Testis (tissue), 5 donors: ENCODE data around the gene PSMB10. TPM values are rescaled to one million over a fixed set of nuclear protein-coding genes. Genes with fewer than 3 reads are reported as not detected.
A peak's percentile ranks its signal among the peaks of the same experiment; 100 is the strongest.

Experiments used
- DNase-seq: peaks from one replicate; pipeline ENCODE4 v3.0.0-alpha.2; 2019
- H3K27ac ChIP-seq, 2 donors: fragments of 200-600 bp; sonication (generic); one replicate each; pipeline ENCODE4 v1.5.1; 2019
- H3K27me3 ChIP-seq: fragments of 200-600 bp; sonication (generic); one replicate; pipeline ENCODE4 v1.5.1; 2019
- H3K36me3 ChIP-seq: fragments of 200-600 bp; sonication (generic); one replicate; pipeline ENCODE4 v1.5.1; 2017; ENCODE audit warnings: low read depth; ENCODE audit errors: missing control alignments
- H3K4me1 ChIP-seq: fragments of 200-600 bp; sonication (generic); one replicate; pipeline ENCODE4 v1.5.1; 2019
- H3K4me3 ChIP-seq, 2 donors: fragments of 200-600 bp; sonication (generic); one replicate each; pipeline ENCODE4 v1.5.1; 2017 to 2019
- H3K9me3 ChIP-seq: fragments of 200-600 bp; sonication (generic); one replicate; pipeline ENCODE4 v1.5.1; 2017
- POLR2A ChIP-seq: fragments of 450-650 bp; IDR thresholded peaks from one replicate; pipeline ENCODE4 v1.6.1; 2017; ENCODE audit warnings: antibody characterized with exemption, mild to moderate bottlenecking, moderate library complexity
- WGBS, 2 donors: methylation state at CpG; one replicate each; pipeline ENCODE4 v1.1.5; 2018; 5-methylcytosine and 5-hydroxymethylcytosine counted together
- intact Hi-C: fragments of 100-400 bp; cut with DNase I; formaldehyde crosslinking; loops from one replicate; pipeline ENCODE4 v1.15.1; 2023; ENCODE audit warnings: low total_unique reads
- long read RNA-seq, 2 donors: transcript quantifications; one replicate each; lab custom pipeline, GENCODE V29; 2026
- polyA plus RNA-seq: library from polyadenylated mRNA; stranded (reverse); fragments of 350-450 nt; fragmentation: Illumina TruSeq; extraction: RNeasy Lipid Tissue Mini Kit (QIAGEN cat#74804); gene quantifications from one replicate; pipeline ENCODE4 v1.2.3, GENCODE V29; 2014; ENCODE audit warnings: low read depth, low replicate concordance; ENCODE audit not compliant: insufficient read depth
- total RNA-seq, 2 donors: library from RNA; depleted of rRNA; stranded (reverse); fragments of >200 nt; gene quantifications; one replicate each; pipeline ENCODE4 v1.2.3, GENCODE V29; 2016
- TF ChIP-seq, protein P1 (sequence below), 3 experiments: fragments of 450-650 bp in 2 of 3; fragments of 200-600 bp in 1 of 3; sonication (generic) in 1 of 3; IDR thresholded peaks; one replicate each; pipeline ENCODE4 v1.5.1; 2016 to 2019; ENCODE audit warnings: antibody characterized with exemption in 3 of 3, mild to moderate bottlenecking in 2 of 3, moderate library complexity in 1 of 3

Gene PSMB10
- total RNA-seq = 10 to 100 TPM; 13.2 to 14.2 TPM
- 49.1 TPM for polyA plus RNA-seq
- long read RNA-seq, donor 1, transcript PSMB10-201 (8 exons, 1,218 nt) = minor isoform, 6 of 15 reads
- long read RNA-seq, donor 1, transcript PSMB10-203 (4 exons, 591 nt) = major isoform, 9 of 15 reads
- long read RNA-seq, donor 1, partial matches to known transcripts = 0 of 15 reads
- long read RNA-seq, donor 1, other reads (novel, unspliced or antisense) = 0 of 15 reads
- long read RNA-seq, donor 2, transcript PSMB10-203 (4 exons, 591 nt) = major isoform, 9 of 11 reads
- long read RNA-seq, donor 2, partial matches to known transcripts = 0 of 11 reads
- long read RNA-seq, donor 2, other reads (novel, unspliced or antisense) = 0 of 11 reads

DNA sequence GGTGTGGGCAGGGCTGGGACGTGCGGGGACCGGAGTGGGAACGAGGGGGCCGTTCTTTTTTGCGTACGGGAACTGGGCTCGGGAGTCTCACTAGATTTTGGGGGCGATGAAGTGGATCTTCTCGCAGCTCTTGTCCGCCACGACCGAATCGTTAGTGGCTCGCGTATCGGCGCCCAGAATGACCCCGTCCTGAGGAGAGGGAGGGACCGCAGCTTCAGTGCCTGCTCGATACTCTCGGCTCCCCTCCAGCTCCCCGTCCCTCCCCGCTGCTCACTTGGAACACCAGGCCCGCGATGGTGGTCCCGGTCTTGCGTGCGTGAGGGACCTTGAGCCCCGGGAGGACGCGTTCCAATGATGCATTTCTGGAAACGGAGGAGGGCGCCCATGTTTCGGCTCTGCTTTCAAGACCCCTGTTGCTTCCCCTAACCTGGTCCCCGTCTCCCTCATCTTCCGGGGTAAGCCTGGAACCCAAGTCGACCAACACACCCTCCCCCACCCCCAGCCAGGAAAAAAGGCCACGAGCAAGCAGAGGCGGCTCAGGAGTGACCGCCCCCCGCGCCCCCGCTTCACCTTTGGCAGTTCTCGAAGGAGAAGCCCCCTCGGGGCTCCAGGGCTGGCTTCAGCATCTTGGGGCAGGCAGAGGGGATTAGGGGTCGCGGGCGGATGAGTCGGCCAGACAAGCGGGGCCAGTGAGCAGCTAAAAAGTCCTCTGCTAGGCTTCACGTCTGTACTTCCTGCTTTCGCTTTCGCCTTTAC, at the start of gene PSMB10:
PSMB10 (minus strand) TSS at position 727 of the 756 bp plus-strand sequence; CDS start at position 626, 101 bp downstream.
- H3K4me3 ChIP-seq = peak within 1 kb of the TSS; percentile 70 to 85
- intact Hi-C loops = no loop called here

DNA sequence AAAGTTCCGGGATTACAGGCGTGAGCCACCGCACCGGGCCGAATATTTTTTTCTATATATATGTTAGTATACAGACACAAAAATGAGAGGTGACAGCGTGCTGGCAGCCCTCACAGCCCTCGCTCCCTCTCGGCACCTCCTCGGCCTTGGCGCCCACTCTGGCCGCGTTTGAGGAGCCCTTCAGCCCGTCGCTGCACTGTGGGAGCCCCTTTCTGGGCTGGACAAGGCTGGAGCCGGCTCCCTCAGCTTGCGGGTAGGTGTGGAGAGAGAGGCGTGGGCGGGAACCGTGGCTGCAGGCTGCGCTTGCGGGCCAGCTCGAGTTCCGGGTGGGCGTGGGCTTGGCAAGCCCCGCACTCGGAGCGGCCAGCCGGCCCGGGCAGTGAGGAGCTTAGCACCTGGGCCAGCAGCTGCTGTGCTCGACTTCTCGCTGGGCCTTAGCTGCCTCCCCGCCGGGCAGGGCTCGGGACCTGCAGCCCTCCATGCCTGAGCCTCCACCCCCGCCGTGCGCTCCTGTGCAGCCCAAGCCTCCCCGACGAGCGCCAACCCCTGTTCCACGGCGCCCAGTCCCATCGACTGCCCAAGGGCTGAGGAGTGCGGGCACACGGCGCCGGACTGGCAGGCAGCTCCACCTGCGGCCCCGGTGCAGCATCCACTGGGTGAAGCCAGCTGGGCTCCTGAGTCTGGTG, 45.5 kb upstream of the PSMB10 start:
- Histone ChIP-seq H3K27ac (no peak overlapping the region), H3K27me3 (no peaks in the 10 kb centered on the region), H3K9me3 (no peaks in the 10 kb centered on the region), H3K4me1 (no peaks in the 10 kb centered on the region), H3K4me3 (peak overlapping the region; percentile 26 to 44), H3K36me3 (no peaks in the 10 kb centered on the region)
- intact Hi-C loops = no loop called here
- 71 to 72% methylated on average over 37 to 49 of the region's 49 CpGs for WGBS, 2 donors
- no peak for TF ChIP-seq POLR2A
- TF ChIP-seq, protein P1, sequence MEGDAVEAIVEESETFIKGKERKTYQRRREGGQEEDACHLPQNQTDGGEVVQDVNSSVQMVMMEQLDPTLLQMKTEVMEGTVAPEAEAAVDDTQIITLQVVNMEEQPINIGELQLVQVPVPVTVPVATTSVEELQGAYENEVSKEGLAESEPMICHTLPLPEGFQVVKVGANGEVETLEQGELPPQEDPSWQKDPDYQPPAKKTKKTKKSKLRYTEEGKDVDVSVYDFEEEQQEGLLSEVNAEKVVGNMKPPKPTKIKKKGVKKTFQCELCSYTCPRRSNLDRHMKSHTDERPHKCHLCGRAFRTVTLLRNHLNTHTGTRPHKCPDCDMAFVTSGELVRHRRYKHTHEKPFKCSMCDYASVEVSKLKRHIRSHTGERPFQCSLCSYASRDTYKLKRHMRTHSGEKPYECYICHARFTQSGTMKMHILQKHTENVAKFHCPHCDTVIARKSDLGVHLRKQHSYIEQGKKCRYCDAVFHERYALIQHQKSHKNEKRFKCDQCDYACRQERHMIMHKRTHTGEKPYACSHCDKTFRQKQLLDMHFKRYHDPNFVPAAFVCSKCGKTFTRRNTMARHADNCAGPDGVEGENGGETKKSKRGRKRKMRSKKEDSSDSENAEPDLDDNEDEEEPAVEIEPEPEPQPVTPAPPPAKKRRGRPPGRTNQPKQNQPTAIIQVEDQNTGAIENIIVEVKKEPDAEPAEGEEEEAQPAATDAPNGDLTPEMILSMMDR (IDR thresholded peaks at IDR 0.05) = no peak
- DNase-seq = no peak

More for the DNA sequence above, at the start of gene PSMB10:
- DNase-seq = peak; percentile 73
- 1% methylated on average over 31 to 54 of the region's 54 CpGs for WGBS, 2 donors
- Histone ChIP-seq H3K27ac (peak within 1 kb of the TSS; percentile 60 to 94), H3K27me3 (no peaks in the 10 kb centered on the region), H3K4me1 (peaks cover 24% of the 10 kb centered on the region), H3K36me3 (no peaks in the 10 kb centered on the region), H3K9me3 (no peaks in the 10 kb centered on the region)
- TF ChIP-seq, protein P1 (IDR thresholded peaks at IDR 0.05) = no peak
- no peak for TF ChIP-seq POLR2A

GRCh38 chr16:67979955-67980678, 43.5 kb upstream of the PSMB10 start, which contains the start of gene DPEP3:
Gene DPEP3, minus strand, starts transcription at chr16:67980499. Its CDS starts 119 bp downstream, at chr16:67980380.
- Histone ChIP-seq H3K4me1 (no peaks in the 10 kb centered on the region), H3K27ac (no peak within 1 kb of the TSS), H3K4me3 (peak within 1 kb of the TSS; percentile 37 to 43), H3K36me3 (no peaks in the 10 kb centered on the region), H3K9me3 (no peaks in the 10 kb centered on the region), H3K27me3 (no peaks in the 10 kb centered on the region)
- WGBS, 2 donors = 40 to 91% methylated on average over 11 to 61 of the region's 62 CpGs
- intact Hi-C loops = no loop called here
- peak; percentile 33 for DNase-seq
- TF ChIP-seq, protein P1 (IDR thresholded peaks at IDR 0.05) = peak in 2 of 3 experiments; percentile 28 to 36
- TF ChIP-seq POLR2A = no peak

DNA sequence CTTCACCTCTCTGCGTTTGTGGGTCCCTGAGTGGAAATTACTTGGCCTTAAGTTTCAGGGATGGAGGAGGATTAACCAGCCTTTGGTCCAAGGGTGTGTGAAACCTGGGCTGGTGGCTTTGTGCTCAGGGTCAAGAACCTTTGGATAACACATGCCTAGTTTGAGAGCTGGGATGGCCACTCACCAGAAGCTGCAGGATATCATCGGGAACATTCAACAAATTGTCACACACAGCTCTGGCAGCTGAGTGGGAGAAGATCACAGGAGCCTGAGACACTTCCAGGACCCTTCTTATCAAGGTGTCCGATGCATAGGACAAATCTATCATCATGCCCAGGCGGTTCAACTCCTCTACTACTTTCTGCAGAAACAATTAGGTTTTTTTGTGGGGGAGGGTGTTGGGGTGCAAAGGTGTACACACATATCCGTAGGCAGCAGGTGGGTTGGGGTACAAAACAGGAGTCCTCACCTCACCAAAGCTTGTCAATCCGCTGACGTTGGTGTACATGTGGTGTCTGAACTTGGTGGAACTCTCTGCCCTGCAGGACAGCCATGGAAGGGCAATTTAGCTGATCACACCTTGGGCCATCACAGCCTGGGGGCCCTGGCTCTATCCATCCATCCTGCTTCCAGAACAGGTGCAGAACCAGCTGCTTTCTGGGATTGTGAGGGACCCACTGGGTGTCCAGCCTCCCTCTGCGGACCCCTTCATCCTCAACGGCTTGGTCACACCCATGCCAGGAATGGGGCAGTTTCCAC, 41.0 kb upstream of the PSMB10 start:
- H3K36me3 ChIP-seq = no peaks in the 10 kb centered on the region
- TF ChIP-seq, protein P1 (IDR thresholded peaks at IDR 0.05) = no peak
- no peak for TF ChIP-seq POLR2A

More for the DNA sequence above, 41.0 kb upstream of the PSMB10 start:
- WGBS, 2 donors = 62 to 88% methylated on average over 5 to 9 of the region's 9 CpGs
- Histone ChIP-seq H3K4me1 (no peaks in the 10 kb centered on the region), H3K27me3 (no peaks in the 10 kb centered on the region), H3K4me3 (no peak overlapping the region), H3K9me3 (no peaks in the 10 kb centered on the region), H3K27ac (no peak overlapping the region)
- intact Hi-C loops = no loop called here
- no peak for DNase-seq
